Keratinocyte (primary cell): ENCODE data around the gene MRM3. TPM values are rescaled to one million over a fixed set of nuclear protein-coding genes. Genes with fewer than 3 reads are reported as not detected.

Experiments
- DNase-seq: peaks from one replicate; pipeline ENCODE4 v3.0.0-alpha.2; 2011; ENCODE audit warnings: low read depth, missing footprints, low spot score
- FAIRE-seq: peaks from 2 replicates; lab custom pipeline; 2011; peaks lifted over from hg19 to GRCh38; lab: Jason Lieb, UNC
- H2AFZ ChIP-seq: 2 replicates; pipeline ENCODE4 v1.6.0; 2012; ENCODE audit warnings: low read length, control low read depth, inconsistent platforms; ENCODE audit not compliant: control insufficient read depth
- H3K27ac ChIP-seq: 2 replicates; pipeline ENCODE4 v1.5.1; 2011; ENCODE audit warnings: low read length; ENCODE audit not compliant: control insufficient read depth, insufficient read depth
- H3K27me3 ChIP-seq: 3 replicates; pipeline ENCODE4 v1.6.0; 2011; ENCODE audit warnings: low read length; ENCODE audit not compliant: control insufficient read depth, insufficient read depth; ENCODE audit errors: extremely low read depth
- H3K36me3 ChIP-seq, 2 experiments: 2 replicates in 1 of 2; 3 replicates in 1 of 2; pipeline ENCODE4 v1.5.1; 2011; ENCODE audit warnings: low read length in 2 of 2, mild to moderate bottlenecking in 1 of 2; ENCODE audit not compliant: control insufficient read depth in 2 of 2, insufficient read depth in 2 of 2; ENCODE audit errors: extremely low read depth in 1 of 2
- H3K4me1 ChIP-seq: 3 replicates; pipeline ENCODE4 v1.5.1; 2011; ENCODE audit warnings: low read length; ENCODE audit not compliant: control insufficient read depth, insufficient read depth; ENCODE audit errors: extremely low read depth
- H3K4me2 ChIP-seq: 3 replicates; pipeline ENCODE4 v1.6.0; 2011; ENCODE audit warnings: low read depth, low read length; ENCODE audit not compliant: control insufficient read depth, insufficient read depth; ENCODE audit errors: extremely low read depth
- H3K4me3 ChIP-seq, 3 experiments: fragments of 200-600 bp in 1 of 3; sonication (generic) in 1 of 3; 2 replicates in 2 of 3; 3 replicates in 1 of 3; pipeline ENCODE4 v1.5.1; 2011 to 2016; ENCODE audit warnings: low read length in 3 of 3, mild to moderate bottlenecking in 3 of 3, control low read depth in 2 of 3, inconsistent platforms in 1 of 3, low read depth in 1 of 3, mixed read lengths in 1 of 3, mixed run types in 1 of 3, moderate library complexity in 1 of 3; ENCODE audit not compliant: control insufficient read depth in 2 of 3, insufficient read depth in 2 of 3; ENCODE audit errors: extremely low read depth in 1 of 3
- H3K79me2 ChIP-seq: 2 replicates; pipeline ENCODE4 v1.6.0; 2012; ENCODE audit warnings: low read length; ENCODE audit not compliant: control insufficient read depth, insufficient read depth
- H3K9ac ChIP-seq: 3 replicates; pipeline ENCODE4 v1.6.0; 2011; ENCODE audit warnings: low read length; ENCODE audit not compliant: control insufficient read depth, insufficient read depth; ENCODE audit errors: extremely low read depth
- H3K9me1 ChIP-seq: 3 replicates; pipeline ENCODE4 v1.6.0; 2011; ENCODE audit warnings: low read length; ENCODE audit not compliant: control insufficient read depth, insufficient read depth; ENCODE audit errors: extremely low read depth
- H3K9me3 ChIP-seq: 2 replicates; pipeline ENCODE4 v1.5.1; 2012; ENCODE audit warnings: low read depth, low read length; ENCODE audit not compliant: control insufficient read depth
- H4K20me1 ChIP-seq: 3 replicates; pipeline ENCODE4 v1.6.0; 2011; ENCODE audit warnings: low read length; ENCODE audit not compliant: control insufficient read depth, insufficient read depth; ENCODE audit errors: extremely low read depth
- EZH2 ChIP-seq: IDR thresholded peaks from one replicate; pipeline ENCODE4 v1.6.1; 2012; ENCODE audit warnings: inconsistent platforms, mild to moderate bottlenecking, low read length, moderate library complexity
- dilution Hi-C: fragments of 300-500 bp; cut with MboI; formaldehyde crosslinking; loops from one replicate; pipeline ENCODE4 v1.7.0; 2020; ENCODE audit warnings: low sequenced_read_pairs; ENCODE audit not compliant: extremely low pct_ligation_motif_present
- polyA plus RNA-seq, 5 experiments: library from polyadenylated mRNA; depleted of rRNA in 3 of 5; stranded (reverse) in 3 of 5; stranded (forward) in 1 of 5; unstranded in 1 of 5; fragments of >200 nt; gene quantifications; 1 replicate in 1 of 5; 2 replicates in 3 of 5; 3 replicates in 1 of 5; pipeline versions ENCODE4 v1.2.1 to v1.2.3, GENCODE V29; 2011 to 2012; ENCODE audit warnings: missing spikeins in 2 of 5, low read depth in 1 of 5, low replicate concordance in 1 of 5
- TF ChIP-seq, protein P1 (sequence below), 3 experiments: IDR thresholded peaks in 1 of 3; conservative IDR thresholded peaks in 1 of 3; optimal IDR thresholded peaks in 1 of 3; 2 replicates in 2 of 3; 3 replicates in 1 of 3; pipeline versions ENCODE3 to v1.5.1; 2011; ENCODE audit warnings: low read length in 3 of 3, mild to moderate bottlenecking in 3 of 3, moderate library complexity in 2 of 3, control low read depth in 1 of 3, inconsistent platforms in 1 of 3; ENCODE audit not compliant: insufficient read depth in 2 of 3; ENCODE audit errors: extremely low read depth in 1 of 3

Gene MRM3
- polyA plus RNA-seq, 1 donor (not counting 4 experiments of a cell fraction or from before 2014, with no cell fraction given), result 15.5 TPM

DNA sequence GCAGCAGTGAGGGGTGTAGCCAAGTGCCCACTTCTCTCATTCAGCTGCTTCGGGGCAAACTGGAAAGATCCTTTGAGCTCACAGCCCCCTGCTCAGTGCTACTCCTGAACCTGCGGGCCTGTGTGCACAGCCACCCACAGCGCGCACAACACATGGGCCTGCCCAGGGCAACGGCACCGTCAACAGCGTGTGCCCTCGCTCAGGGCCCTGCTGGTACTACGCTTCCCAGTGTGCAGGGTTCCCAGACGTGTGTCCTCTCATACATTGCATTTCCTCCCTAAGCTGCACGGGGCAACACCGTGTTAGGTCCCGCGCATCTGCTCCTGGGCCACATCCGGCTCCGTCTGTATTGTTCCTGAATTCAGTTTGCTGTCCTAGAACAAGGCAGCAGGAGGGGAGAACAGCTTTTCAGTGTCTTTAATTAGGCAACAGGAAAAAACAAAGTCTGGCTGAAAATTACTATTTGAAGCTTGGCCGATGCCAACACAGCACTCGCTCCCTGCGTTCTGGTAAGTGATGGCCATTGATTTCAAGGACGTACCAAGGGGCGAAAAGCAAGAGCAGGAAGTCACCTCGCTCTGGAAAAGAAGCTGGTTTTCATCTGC, 15.2 kb downstream of the MRM3 start:
- peaks cover 9% of the 10 kb centered on the region for H3K4me1 ChIP-seq
- no peaks in the 10 kb centered on the region for H3K27me3 ChIP-seq
- no peak overlapping the region for H2AFZ ChIP-seq
- TF ChIP-seq, protein P1, sequence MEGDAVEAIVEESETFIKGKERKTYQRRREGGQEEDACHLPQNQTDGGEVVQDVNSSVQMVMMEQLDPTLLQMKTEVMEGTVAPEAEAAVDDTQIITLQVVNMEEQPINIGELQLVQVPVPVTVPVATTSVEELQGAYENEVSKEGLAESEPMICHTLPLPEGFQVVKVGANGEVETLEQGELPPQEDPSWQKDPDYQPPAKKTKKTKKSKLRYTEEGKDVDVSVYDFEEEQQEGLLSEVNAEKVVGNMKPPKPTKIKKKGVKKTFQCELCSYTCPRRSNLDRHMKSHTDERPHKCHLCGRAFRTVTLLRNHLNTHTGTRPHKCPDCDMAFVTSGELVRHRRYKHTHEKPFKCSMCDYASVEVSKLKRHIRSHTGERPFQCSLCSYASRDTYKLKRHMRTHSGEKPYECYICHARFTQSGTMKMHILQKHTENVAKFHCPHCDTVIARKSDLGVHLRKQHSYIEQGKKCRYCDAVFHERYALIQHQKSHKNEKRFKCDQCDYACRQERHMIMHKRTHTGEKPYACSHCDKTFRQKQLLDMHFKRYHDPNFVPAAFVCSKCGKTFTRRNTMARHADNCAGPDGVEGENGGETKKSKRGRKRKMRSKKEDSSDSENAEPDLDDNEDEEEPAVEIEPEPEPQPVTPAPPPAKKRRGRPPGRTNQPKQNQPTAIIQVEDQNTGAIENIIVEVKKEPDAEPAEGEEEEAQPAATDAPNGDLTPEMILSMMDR (optimal IDR thresholded peaks at IDR 0.05 in 1 of 3, IDR thresholded peaks at IDR 0.05 in 1 of 3, conservative IDR thresholded peaks at IDR 0.05 in 1 of 3; ENCODE audit: extremely low read depth in 1 of 3, insufficient read depth in 2 of 3, low read length in 3 of 3), result no peak
- no peak for TF ChIP-seq EZH2
- no peaks in the 10 kb centered on the region for H3K79me2 ChIP-seq
- dilution Hi-C loops, result loop anchor here (25.0 kb wide), 1 partner anchor 190 kb away; the partner anchor contains the start of genes NXN and TIMM22
- no peak for DNase-seq
- peaks cover 22 to 23% of the 10 kb centered on the region in 2 experiments for H3K36me3 ChIP-seq
- H4K20me1 ChIP-seq, result no peaks in the 10 kb centered on the region
- H3K27ac ChIP-seq, result no peak overlapping the region
- no peak overlapping the region for H3K9ac ChIP-seq
- H3K4me3 ChIP-seq, result no peak overlapping the region
- no peaks in the 10 kb centered on the region for H3K9me3 ChIP-seq
- FAIRE-seq, result no peak
- H3K9me1 ChIP-seq, result no peaks in the 10 kb centered on the region
- H3K4me2 ChIP-seq, result no peak overlapping the region

DNA sequence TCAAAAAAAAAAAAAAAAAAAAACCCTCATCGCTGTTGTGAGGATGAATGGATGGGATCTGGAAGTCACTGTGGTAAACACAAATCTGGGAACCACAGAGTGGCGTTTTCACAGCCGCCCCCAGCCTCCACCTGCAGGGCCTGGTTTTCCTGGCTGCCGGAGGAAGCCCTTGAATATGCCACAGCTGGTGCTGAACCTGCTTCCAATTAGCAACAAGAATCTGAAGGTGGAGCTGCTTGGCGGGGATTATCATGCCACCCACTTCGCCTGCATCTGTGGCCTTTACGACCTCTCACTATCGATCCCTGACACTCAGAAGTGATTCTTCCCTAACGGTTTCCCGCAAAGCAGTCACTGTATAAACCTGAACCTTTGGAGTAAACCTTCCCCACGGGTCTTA, 16.1 kb downstream of the MRM3 start:
- H3K36me3 ChIP-seq, result peaks cover 23 to 28% of the 10 kb centered on the region in 2 experiments
- H3K27ac ChIP-seq, result no peak overlapping the region
- no peak overlapping the region for H3K4me2 ChIP-seq
- H3K79me2 ChIP-seq, result no peaks in the 10 kb centered on the region
- no peak overlapping the region for H2AFZ ChIP-seq
- dilution Hi-C loops, result loop anchor here (25.0 kb wide), 1 partner anchor 189 kb away; the partner anchor contains the start of genes NXN and TIMM22
- peaks cover 9% of the 10 kb centered on the region for H3K4me1 ChIP-seq
- H3K9me1 ChIP-seq, result no peaks in the 10 kb centered on the region
- DNase-seq (no peak), FAIRE-seq (no peak)
- no peaks in the 10 kb centered on the region for H3K9me3 ChIP-seq
- no peak for TF ChIP-seq EZH2
- TF ChIP-seq, protein P1 (optimal IDR thresholded peaks at IDR 0.05 in 1 of 3, IDR thresholded peaks at IDR 0.05 in 1 of 3, conservative IDR thresholded peaks at IDR 0.05 in 1 of 3; ENCODE audit: extremely low read depth in 1 of 3, insufficient read depth in 2 of 3, low read length in 3 of 3), result no peak
- H3K27me3 ChIP-seq, result no peaks in the 10 kb centered on the region
- H3K4me3 ChIP-seq, result no peak overlapping the region
- H4K20me1 ChIP-seq, result no peaks in the 10 kb centered on the region
- H3K9ac ChIP-seq, result no peak overlapping the region
